KOPT-K1 (cell line): ENCODE results near the gene CKLF.
"Not testable (repeated sequence)": the region's sequence is repeated elsewhere in the genome, so short reads cannot be mapped to it uniquely, and the experiment has no call there.

Experiments
- H3K27ac ChIP-seq: fragments of 200-600 bp; sonication (generic); 2 replicates; pipeline ENCODE4 v1.5.1; 2016; ENCODE audit warnings: antibody characterized with exemption, mild to moderate bottlenecking, low read depth, low read length; ENCODE audit not compliant: poor library complexity, severe bottlenecking
- H3K36me3 ChIP-seq: fragments of 200-600 bp; sonication (generic); 2 replicates; pipeline ENCODE4 v1.5.1; 2017; ENCODE audit warnings: antibody characterized with exemption, mild to moderate bottlenecking, low read length, moderate library complexity; ENCODE audit not compliant: insufficient read depth
- H3K9me3 ChIP-seq: fragments of 200-600 bp; sonication (generic); 2 replicates; pipeline ENCODE4 v1.5.1; 2017; ENCODE audit warnings: antibody characterized with exemption, low read length, mild to moderate bottlenecking; ENCODE audit not compliant: insufficient read depth, poor library complexity, severe bottlenecking

The CKLF gene

DNA sequence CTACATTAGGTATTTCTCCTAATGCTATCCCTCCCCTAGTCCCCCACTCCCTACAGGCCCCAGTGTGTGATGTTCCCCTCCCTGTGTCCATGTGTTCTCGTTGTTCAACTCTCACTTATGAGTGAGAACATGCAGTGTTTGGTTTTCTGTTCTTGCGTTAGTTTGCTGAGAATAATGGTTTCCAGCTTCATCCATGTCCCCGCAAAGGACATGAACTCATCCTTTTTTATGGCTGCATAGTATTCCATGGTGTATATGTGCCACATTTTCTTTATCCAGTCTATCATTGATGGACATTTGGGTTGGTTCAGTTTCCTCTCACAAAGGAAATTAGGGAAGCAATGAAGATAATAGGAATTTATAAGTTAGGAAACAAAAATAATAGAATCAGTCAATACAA lies 14.9 kb downstream of the CKLF start:
- H3K27ac ChIP-seq, H3K9me3 ChIP-seq: not testable (repeated sequence)

GRCh38 chr16:66568355-66568754 lies 16.0 kb downstream of the CKLF start:
- Histone ChIP-seq H3K27ac (no peak overlapping the region), H3K36me3 (peaks cover 84% of the 10 kb centered on the region), H3K9me3 (no peaks in the 10 kb centered on the region)

More for the DNA sequence above, 14.9 kb downstream of the CKLF start:
- peaks cover 86% of the 10 kb centered on the region for H3K36me3 ChIP-seq

- Histone ChIP-seq H3K36me3 (peaks cover 77% of the 10 kb centered on the region), H3K27ac (no peak overlapping the region), H3K9me3 (no peaks in the 10 kb centered on the region)
Observed at GRCh38 chr16:66569131-66569530, 16.8 kb downstream of the CKLF start.

- no peaks in the 10 kb centered on the region for H3K9me3 ChIP-seq
- H3K36me3 ChIP-seq = peaks cover 69% of the 10 kb centered on the region
- no peak overlapping the region for H3K27ac ChIP-seq
Observed at GRCh38 chr16:66569827-66570405, 17.5 kb downstream of the CKLF start.

- Histone ChIP-seq H3K27ac (peak overlapping the region; percentile 2), H3K9me3 (no peaks in the 10 kb centered on the region), H3K36me3 (peaks cover 44% of the 10 kb centered on the region)
Observed at GRCh38 chr16:66572356-66572755, 20.0 kb downstream of the CKLF start.

DNA sequence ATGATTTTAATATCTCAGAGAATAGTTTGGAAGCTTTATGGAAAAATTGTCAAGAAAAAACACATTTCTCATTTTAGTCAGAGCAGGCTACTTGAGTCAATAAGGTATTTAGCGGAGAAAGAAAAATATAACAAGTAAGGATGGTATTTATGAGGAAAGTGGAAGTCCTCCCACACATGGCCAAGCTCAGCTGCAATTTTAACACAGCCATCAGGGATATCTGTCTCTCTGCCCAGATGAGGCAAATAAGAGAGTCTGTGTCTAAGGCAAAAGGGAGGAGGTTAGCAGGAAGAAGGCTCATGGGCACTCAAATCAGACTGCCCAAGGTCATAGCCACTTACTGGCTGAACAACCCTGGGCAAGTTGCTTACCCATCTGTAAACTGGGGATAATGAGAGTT lies 21.7 kb downstream of the CKLF start:
- H3K36me3 ChIP-seq = peaks cover 29% of the 10 kb centered on the region
- H3K9me3 ChIP-seq = no peaks in the 10 kb centered on the region

DNA sequence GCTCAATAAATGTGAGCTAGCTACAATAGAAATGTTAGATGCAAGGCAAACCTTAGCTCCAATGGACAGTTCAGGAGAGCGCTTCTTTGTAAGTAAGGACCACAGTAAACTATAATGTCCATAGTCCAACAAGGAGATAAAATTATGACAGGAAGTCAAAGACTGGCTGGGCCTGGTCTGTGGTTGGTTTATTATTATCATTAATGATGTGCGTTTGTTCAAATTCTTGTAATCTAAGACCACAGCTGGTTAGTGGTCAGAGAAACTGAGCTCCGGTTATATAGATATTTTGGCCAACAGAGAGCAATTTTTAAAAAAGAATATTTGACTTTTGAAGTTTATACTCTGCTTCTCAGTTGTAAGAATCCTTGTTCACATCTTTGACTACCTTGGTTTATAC lies 22.2 kb downstream of the CKLF start:
- no peaks in the 10 kb centered on the region for H3K9me3 ChIP-seq
- peaks cover 29% of the 10 kb centered on the region for H3K36me3 ChIP-seq
- no peak overlapping the region for H3K27ac ChIP-seq

More for the DNA sequence above, 21.7 kb downstream of the CKLF start:
- no peak overlapping the region for H3K27ac ChIP-seq

- Histone ChIP-seq H3K36me3 (peaks cover 25% of the 10 kb centered on the region), H3K27ac (no peak overlapping the region), H3K9me3 (no peaks in the 10 kb centered on the region)
Observed at GRCh38 chr16:66575060-66575459, 22.7 kb downstream of the CKLF start.

DNA sequence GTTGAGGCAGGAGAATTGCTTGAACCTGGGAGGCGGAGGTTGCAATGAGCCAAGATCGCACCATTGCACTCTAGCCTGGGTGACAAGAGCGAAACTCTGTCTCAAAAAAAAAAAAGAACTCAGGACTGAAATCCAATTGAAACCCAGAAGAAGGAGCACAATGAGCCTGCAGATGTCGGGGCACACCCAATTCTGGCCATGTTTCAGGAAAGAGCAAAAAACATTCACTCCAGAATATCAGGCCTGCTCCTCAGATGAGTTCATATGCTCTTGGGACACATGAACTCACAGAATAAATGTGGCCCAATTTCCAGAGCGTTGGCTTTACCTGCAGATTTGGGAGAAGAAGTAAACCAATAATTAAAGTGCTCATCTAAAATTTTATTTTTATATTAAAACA lies 23.9 kb downstream of the CKLF start:
- peaks cover 12% of the 10 kb centered on the region for H3K36me3 ChIP-seq
- H3K9me3 ChIP-seq = no peaks in the 10 kb centered on the region
- no peak overlapping the region for H3K27ac ChIP-seq

DNA sequence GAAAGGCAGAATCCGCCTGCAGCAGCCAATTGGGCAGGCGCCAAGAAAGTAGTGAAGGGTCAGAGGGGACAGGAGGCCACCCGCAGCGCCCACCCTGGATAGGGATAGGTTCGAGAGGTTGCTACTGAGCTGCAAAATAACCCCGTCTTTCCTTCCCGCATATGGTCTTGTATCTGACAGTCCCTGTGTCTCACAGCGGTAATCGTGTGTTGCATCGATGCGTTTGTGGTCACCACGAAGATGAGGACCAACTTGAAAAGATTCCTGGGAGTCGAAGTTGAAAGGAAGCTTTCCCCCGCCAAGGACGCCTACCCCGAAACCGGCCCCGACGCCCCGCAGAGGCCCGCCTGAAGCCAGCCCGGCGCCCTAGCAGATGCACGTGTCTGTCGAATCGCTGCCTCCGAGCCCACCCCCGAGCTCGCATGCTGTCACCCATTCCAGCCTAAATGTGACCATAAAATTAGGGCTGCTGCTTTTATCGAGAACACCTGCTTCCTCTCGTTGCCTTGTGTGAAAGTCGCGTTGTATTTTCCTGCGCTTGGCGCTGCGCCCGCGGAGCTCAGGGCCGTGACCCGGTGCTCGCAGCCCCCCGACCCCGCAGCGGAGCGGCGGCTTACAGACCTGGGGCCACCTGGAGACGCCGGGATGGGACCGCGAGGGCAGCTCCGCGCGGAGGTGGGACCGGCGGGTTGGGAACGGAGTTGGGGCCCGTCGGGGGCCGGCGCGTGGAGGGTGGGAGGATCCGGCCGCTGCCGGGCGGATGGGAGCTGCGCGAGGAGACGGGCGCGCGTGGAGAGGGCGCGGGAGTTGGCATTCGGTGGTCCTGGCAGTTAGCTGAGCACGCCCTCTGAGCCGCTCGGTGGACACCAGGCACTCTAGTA lies 26.5 kb downstream of the CKLF start, which contains the start of gene CMTM2:
Gene CMTM2 (plus strand): TSS at position 813 of the 881 bp plus-strand sequence. CDS start 145 bp downstream, outside the sequence.
- Histone ChIP-seq H3K36me3 (no peaks in the 10 kb centered on the region), H3K9me3 (no peaks in the 10 kb centered on the region), H3K27ac (peak within 1 kb of the TSS; percentile 58)

DNA sequence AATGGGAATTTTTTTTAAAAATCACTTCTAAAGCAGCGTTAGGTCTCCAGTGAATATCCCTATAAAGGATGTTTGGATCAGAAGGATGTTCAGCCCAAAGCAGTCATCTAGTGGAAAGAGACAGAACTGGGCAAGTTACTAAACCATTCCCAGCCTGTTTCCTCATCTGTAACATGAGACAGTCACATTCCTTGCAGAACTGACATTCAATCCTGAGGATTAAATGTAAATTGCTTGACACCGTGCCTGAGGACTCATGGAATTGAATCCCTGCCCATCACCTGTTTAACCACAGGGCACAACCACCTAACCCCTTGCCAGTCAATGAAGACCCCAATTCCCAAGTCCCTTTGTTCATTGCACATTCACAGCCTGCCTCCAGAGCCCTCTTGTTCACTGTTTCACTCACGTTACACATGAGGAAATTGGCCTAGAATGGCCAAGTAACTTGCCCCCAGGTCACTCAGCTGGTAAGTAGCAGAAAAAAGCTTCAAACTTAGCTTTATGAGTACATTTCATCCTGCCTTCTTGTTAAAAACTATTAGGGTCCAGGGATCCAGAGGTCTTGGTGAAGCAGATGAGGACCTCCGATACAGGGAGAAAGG lies 28.3 kb downstream of the CKLF start:
- H3K36me3 ChIP-seq = no peaks in the 10 kb centered on the region
- H3K27ac ChIP-seq = no peak overlapping the region
- H3K9me3 ChIP-seq = no peaks in the 10 kb centered on the region

- Histone ChIP-seq H3K36me3 (no peaks in the 10 kb centered on the region), H3K9me3 (no peaks in the 10 kb centered on the region), H3K27ac (no peak overlapping the region)
Observed at GRCh38 chr16:66581246-66581952, 29.0 kb downstream of the CKLF start.

GRCh38 chr16:66585481-66586239 lies 33.3 kb downstream of the CKLF start:
- Histone ChIP-seq H3K9me3 (no peaks in the 10 kb centered on the region), H3K27ac (peak overlapping the region; percentile 61), H3K36me3 (no peaks in the 10 kb centered on the region)

DNA sequence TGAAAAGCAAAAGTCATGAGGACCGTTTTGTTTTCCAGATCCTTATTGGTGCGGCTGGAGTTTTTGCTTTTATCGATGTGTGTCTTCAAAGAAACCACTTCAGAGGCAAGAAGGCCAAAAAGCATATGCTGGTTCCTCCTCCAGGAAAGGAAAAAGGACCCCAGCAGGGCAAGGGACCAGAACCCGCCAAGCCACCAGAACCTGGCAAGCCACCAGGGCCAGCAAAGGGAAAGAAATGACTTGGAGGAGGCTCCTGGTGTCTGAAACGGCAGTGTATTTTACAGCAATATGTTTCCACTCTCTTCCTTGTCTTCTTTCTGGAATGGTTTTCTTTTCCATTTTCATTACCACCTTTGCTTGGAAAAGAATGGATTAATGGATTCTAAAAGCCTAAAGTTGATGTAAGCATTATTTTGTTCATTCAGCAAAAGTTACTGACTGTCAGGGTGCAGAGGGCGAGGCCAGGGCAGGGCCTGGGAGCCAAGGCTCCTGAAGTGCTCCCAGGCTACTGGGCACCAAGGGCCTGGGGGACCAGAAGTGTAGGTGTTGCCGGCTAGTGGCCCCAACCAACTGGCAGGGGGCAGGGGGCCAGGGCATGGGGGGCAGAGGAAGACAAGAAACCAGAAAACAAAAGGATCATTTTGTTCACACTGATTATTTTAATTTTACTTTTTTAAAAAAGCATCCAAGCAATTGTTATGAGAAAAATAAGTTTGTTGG lies 35.7 kb downstream of the CKLF start:
- Histone ChIP-seq H3K27ac (peak overlapping the region; percentile 61), H3K9me3 (no peaks in the 10 kb centered on the region), H3K36me3 (no peaks in the 10 kb centered on the region)
